NCI-H2196 treated with DMSO at 0.1 percent for 48 hours (cell line): ENCODE data around the gene TRIM43B.
"Not testable (repeated sequence)": the region's sequence is repeated elsewhere in the genome, so short reads cannot be mapped to it uniquely, and the experiment has no call there.

Experiments
- DNase-seq: peaks from one replicate; lab custom pipeline; 2025; ENCODE audit not compliant: unreplicated experiment; lab: John Stamatoyannopoulos, UW

TRIM43B gene

DNA sequence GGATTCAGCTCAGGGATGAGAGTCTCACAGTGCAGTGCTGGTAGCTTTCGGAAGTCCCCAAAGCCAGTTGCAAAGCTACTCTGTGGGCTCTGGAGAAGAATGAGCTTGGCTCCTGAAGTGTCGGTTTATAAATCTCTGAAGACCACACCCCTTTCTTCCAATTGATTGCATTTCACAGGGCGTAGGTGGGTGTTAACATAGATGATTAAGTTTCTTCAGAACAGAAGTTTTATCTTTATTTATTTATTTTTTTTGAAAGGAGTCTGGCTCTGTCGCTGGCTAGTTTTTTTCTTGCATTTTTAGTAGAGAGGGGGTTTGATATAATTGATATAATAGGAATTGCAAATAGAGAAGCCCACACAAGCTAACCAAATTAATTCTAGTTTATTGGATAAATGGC is at the start of gene TRIM43B:
TSS of gene TRIM43B (minus strand) at position 101 of the 400 bp plus-strand sequence. CDS start 2,040 bp downstream, outside the sequence.
- DNase-seq = not testable (repeated sequence)

GRCh38 chr2:95531254-95531771 is 46.8 kb upstream of the TRIM43B start:
- DNase-seq = no peak

- no peak for DNase-seq
These were observed 46.2 kb upstream of the TRIM43B start for GRCh38 chr2:95530734-95531133.

DNA sequence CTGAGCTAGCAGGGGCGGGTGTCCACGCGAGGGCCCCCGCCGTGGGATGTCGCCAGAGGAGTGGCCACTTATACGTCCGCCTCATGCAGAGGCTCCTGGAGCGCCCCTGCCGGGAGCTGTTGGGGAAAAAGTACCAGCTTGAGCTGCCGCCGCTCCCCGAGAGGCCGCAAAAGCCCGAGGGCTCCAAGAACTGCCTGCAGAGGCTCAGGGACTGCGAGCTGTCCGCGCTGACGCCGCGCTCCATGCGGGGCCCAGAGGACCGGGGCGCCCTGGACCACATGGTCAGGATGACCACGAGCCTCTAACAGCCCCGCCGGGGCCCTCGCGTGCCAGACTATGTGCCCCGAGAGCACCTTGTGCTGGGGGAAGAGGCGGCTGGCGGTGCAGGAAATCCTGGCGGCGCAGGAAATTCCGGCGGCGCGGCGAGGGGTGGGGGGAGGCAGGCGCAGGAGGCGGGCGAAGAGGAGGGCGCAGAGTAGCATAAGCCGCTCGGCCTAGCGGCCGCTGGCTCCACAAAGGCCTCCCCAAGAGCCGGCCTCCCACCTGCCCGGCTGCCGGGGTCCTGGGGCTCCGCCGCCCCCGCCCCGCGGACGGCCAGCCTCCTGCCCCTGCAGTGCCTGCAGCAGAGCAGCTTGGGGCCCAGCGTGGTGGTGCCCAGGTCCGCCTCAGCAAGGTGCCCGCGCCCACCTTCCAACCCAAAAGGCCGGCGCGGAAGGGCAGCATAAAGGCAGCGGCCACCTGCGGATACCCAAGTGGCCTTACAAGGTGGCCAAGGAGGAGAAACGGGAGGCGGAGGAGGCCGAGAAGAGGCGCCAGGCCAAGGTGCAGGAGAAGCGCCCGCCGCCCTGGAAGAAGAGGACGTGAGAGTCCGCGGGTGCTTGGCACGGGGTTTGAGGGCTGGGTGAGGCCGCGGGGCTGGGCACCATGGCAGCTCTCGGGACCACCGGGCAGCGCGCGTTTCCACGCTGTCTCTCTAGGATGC is 42.1 kb upstream of the TRIM43B start:
- DNase-seq = peak; percentile 27

- peak; percentile 86 for DNase-seq
These were observed 40.9 kb upstream of the TRIM43B start for GRCh38 chr2:95525294-95526035.

DNA sequence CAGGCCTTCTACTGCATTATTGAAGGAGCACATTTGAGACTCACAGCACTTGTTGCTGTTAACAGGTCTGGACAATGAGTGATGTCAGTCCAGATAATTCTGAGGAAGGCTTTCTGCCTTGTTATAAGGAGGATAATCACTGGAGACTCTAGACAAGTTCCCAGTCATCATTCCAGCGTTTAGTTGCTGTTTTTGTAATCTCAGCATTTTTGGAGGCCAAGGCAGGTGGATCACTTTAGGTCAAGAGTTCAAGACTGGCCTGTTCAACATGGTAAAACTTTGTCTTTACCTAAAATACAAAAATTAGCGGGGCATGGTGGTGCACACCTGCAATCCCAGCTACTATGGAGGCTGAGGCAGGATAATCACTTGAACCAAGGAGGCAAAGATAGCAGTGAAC is 39.6 kb upstream of the TRIM43B start:
- DNase-seq = no peak

- DNase-seq = no peak
These were observed 30.2 kb upstream of the TRIM43B start for GRCh38 chr2:95514718-95515117.

GRCh38 chr2:95514226-95514625 is 29.7 kb upstream of the TRIM43B start:
- not testable (repeated sequence) for DNase-seq

- DNase-seq = no peak
These were observed 24.9 kb upstream of the TRIM43B start for GRCh38 chr2:95509408-95509807.

DNA sequence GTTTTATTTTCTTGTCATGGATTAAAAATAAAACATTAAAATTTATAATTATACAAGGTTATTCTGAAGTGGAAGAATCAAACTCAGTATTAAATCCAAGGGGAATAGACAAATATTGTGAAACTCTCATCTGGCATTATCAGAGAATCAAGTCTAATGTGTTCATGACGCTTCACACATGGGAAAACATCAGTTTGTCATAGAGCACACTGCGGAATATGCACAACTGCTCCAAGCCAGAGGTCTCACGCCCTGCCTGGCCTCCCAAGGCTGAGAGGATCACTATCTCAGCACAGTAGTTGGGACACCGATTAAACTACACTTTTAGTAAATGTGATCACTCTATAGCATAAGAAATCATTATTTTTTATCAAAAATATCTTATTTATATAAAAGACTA is 20.7 kb upstream of the TRIM43B start:
- no peak for DNase-seq

DNA sequence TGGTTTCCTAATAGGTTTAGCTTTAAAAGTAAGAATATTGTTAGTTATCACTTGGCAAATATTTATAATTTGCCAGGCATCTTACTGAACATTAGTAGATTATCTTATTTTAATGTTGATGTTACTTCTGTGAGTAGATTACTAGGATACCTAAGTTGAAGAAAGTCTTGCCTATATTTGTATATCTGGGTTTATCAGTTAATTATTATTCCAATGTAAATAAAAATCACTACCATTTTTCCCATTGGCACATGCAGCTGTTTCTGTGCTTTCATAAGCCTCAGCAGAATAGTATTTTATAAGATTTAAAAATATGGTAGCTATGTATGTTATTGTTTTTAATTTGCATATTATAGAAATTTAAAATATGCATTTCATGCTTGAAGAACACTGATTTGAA is 16.3 kb upstream of the TRIM43B start:
- DNase-seq = no peak

DNA sequence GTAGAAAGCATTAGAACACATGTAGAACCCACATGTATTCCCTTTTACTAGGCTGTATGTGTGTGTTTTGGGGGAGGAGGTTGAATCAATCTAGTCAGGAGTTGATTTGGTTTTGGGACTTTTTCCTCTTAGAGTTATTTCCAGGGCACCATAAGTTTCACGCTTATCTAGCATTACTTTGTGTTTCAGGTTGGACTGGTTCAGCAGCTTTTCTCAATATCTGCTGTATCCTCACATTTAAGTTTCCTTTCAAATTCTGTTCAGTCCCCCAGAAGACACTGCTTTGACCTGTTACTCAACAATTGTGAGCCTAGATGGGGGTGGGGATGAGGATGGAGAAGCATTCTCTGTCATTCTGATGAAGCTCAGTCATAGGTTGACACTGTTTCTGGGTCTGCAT is 7.5 kb upstream of the TRIM43B start:
- not testable (repeated sequence) for DNase-seq

GRCh38 chr2:95475025-95475424 is 9.5 kb downstream of the TRIM43B start:
- DNase-seq = not testable (repeated sequence)

DNA sequence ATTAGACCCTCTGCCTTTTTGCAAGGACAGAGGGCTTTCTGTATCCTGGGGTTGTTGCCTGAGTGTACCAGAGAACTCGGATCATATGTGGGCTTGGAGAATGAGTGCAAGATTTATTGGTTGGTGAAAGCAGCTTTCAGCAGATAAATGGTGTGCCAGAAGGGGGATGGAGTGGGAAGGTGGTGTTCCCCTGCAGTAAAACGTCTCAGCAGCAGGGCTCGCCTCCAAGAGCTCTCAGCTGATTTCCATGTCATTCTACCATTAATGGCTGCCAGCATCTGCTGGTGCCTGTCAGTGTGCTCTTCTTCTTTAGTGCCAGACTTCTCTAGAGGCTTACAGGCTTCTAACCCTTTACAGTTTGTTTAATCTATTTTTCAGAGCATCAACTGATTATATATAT is 16.6 kb downstream of the TRIM43B start:
- DNase-seq = not testable (repeated sequence)

DNA sequence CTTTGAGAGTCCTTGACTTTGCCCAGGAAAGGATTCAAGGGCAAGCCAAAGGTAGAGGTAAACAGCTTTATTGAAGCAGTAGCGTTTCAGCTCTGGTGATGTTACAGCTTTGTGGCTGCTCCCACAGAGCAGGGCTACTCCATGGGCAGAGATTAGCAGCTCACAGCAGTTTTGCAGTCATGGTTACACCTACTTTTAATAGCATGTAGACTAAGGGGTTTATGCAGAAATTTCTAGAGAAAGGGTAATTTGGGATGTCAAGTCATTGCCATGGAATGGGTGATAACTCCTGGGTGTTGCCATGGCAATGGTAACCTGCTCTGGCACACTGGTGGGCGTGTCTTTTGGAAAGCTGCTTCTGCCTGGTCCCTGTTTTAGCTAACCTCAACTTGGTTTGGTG is 18.0 kb downstream of the TRIM43B start:
- not testable (repeated sequence) for DNase-seq

DNA sequence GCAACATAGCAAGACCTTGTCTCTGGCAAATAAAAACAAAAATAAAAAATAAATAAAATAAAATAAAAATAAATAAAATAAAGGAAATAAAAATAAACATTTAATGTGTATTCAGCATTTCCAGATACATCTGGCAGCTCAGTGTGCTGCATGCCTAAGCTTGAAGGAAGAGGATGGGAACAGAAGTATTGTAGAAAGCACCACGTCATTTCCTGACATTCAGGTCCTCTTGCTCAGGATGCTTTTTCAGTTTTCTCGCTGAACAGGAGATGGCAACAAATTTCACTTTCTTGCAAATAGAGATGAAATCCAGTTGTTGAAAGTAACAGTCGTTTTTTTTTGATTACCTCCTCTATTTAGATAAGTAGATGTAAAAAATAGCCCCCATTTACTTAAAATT is 21.3 kb downstream of the TRIM43B start:
- DNase-seq = not testable (repeated sequence)

DNA sequence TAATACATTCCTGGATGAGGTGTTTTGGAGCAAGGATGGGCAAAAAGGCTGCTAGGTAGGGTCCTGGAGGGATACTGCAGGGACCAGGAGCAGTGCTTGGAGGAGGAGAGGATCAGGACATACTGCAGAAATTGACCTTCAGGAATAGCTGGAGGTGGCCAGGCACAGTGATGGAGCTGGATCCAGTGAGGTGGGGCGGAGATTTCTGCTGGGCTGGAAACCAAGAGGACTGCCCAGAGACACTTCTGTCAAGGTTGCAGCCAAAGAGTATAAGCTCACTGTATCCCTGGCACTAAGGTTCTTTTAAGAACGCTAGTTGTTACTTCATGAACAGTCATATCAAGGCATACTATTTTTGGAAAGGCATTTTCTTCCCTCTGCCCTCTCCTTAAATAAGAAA is 39.2 kb downstream of the TRIM43B start:
- DNase-seq = not testable (repeated sequence)

GRCh38 chr2:95442474-95443099 is 42.0 kb downstream of the TRIM43B start:
- DNase-seq = not testable (repeated sequence)

- DNase-seq = not testable (repeated sequence)
These were observed 48.7 kb downstream of the TRIM43B start for GRCh38 chr2:95435872-95436209.

DNA sequence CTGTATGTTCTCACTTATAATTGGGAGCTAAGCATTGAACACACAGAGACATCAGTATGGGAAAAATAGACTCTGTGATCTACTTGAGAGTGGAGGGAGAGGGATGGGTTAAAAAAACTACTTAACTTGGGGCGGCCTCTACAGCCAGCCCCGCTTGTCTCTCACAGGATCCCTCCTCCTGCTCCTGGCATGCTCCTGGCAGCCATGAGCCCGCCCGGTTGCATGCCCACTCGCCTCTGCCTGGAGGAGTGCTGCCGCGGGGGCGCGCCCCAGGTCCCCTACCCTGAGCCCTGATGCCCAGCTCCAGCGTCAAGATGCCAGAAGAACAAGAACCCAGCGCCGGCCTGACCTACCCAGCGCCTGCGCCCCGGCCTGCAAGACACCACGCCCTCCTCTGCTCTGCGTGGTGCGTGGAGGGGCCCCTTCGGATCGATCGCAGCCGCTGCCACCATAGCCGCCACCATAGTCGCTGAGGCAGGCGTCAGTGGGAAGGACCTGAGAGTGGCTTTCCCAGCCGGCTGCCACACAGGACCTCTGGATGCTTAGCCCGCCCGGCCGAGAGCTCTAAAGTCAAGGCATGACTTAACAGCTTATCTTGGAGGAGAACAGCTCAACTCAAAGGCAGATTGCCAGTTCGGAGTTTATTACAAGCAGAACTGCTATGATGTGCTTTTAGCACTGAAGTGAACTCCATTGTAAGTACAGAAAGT is 49.2 kb downstream of the TRIM43B start:
- not testable (repeated sequence) for DNase-seq
